Hematopoietic multipotent progenitor cell treated with erythropoietin and hydrocortisone succinate and interleukin-3 and kit ligand, for 17 days (in vitro differentiated cells): ENCODE data around the gene SPAG16.
"Not testable (repeated sequence)": the region's sequence is repeated elsewhere in the genome, so short reads cannot be mapped to it uniquely, and the experiment has no call there.

Experiments
- DNase-seq: peaks from one replicate; pipeline ENCODE4 v3.0.0-alpha.2; 2015; ENCODE audit warnings: low spot score

SPAG16 gene

GRCh38 chr2:213551526-213551925 is 267.3 kb downstream of the SPAG16 start:
- DNase-seq: no peak

GRCh38 chr2:213559053-213559452 is 274.8 kb downstream of the SPAG16 start:
- no peak for DNase-seq

- DNase-seq: no peak
Measured at GRCh38 chr2:213561759-213562158, 277.5 kb downstream of the SPAG16 start.

- no peak for DNase-seq
Measured at GRCh38 chr2:213562539-213563180, 278.4 kb downstream of the SPAG16 start.

GRCh38 chr2:213566846-213567245 is 282.6 kb downstream of the SPAG16 start:
- DNase-seq: no peak

- no peak for DNase-seq
Measured at GRCh38 chr2:213609570-213610170, 325.4 kb downstream of the SPAG16 start.

- no peak for DNase-seq
Measured at GRCh38 chr2:213627054-213627710, 342.9 kb downstream of the SPAG16 start.

GRCh38 chr2:213627835-213628460 is 343.7 kb downstream of the SPAG16 start:
- DNase-seq: no peak

GRCh38 chr2:213640738-213641425 is 356.6 kb downstream of the SPAG16 start:
- no peak for DNase-seq

- DNase-seq: no peak
Measured at GRCh38 chr2:213644926-213645325, 360.7 kb downstream of the SPAG16 start.

- no peak for DNase-seq
Measured at GRCh38 chr2:213649176-213649575, 364.9 kb downstream of the SPAG16 start.

- no peak for DNase-seq
Measured at GRCh38 chr2:213664817-213665216, 380.6 kb downstream of the SPAG16 start.

GRCh38 chr2:213669657-213670056 is 385.4 kb downstream of the SPAG16 start:
- no peak for DNase-seq

- no peak for DNase-seq
Measured at GRCh38 chr2:213678437-213679218, 394.4 kb downstream of the SPAG16 start.

- DNase-seq: no peak
Measured at GRCh38 chr2:213679894-213680293, 395.6 kb downstream of the SPAG16 start.

GRCh38 chr2:213682276-213682675 is 398.0 kb downstream of the SPAG16 start:
- DNase-seq: no peak

GRCh38 chr2:213688133-213688532 is 403.9 kb downstream of the SPAG16 start:
- DNase-seq: no peak

GRCh38 chr2:213688825-213689224 is 404.6 kb downstream of the SPAG16 start:
- DNase-seq: not testable (repeated sequence)

- no peak for DNase-seq
Measured at GRCh38 chr2:213689585-213689984, 405.3 kb downstream of the SPAG16 start.

- DNase-seq: no peak
Measured at GRCh38 chr2:213691351-213691750, 407.1 kb downstream of the SPAG16 start.

GRCh38 chr2:213696442-213696841 is 412.2 kb downstream of the SPAG16 start:
- DNase-seq: no peak

- not testable (repeated sequence) for DNase-seq
Measured at GRCh38 chr2:213701365-213701764, 417.1 kb downstream of the SPAG16 start.
